GM21737 (cell line): Measurements from ENCODE around the gene PDE4B.
"Not testable (repeated sequence)": the region's sequence is repeated elsewhere in the genome, so short reads cannot be mapped to it uniquely, and the experiment has no call there.

Experiments used
- ATAC-seq: cut with Tn5 transposase; IDR thresholded peaks from one replicate; pipeline ENCODE4 v1.9.1; 2021; ENCODE audit warnings: mild to moderate bottlenecking, moderate library complexity; ENCODE audit not compliant: unreplicated experiment

Gene PDE4B

GRCh38 chr1:66044912-66045311, 252.2 kb downstream of the PDE4B start:
- ATAC-seq = no peak

- no peak for ATAC-seq
Measured at GRCh38 chr1:66046415-66046814, 253.7 kb downstream of the PDE4B start.

- ATAC-seq = no peak
Measured at GRCh38 chr1:66048011-66048410, 255.3 kb downstream of the PDE4B start.

GRCh38 chr1:66050123-66050522, 257.4 kb downstream of the PDE4B start:
- no peak for ATAC-seq

GRCh38 chr1:66050633-66051032, 257.9 kb downstream of the PDE4B start:
- ATAC-seq = no peak

- no peak for ATAC-seq
Measured at GRCh38 chr1:66055092-66055491, 262.4 kb downstream of the PDE4B start.

- ATAC-seq = not testable (repeated sequence)
Measured at GRCh38 chr1:66057448-66057847, 264.8 kb downstream of the PDE4B start.

- ATAC-seq = no peak
Measured at GRCh38 chr1:66058558-66058957, 265.9 kb downstream of the PDE4B start.

GRCh38 chr1:66067219-66067618, 274.5 kb downstream of the PDE4B start:
- not testable (repeated sequence) for ATAC-seq

- ATAC-seq = no peak
Measured at GRCh38 chr1:66069976-66070876, 277.5 kb downstream of the PDE4B start.

GRCh38 chr1:66073388-66073787, 280.7 kb downstream of the PDE4B start:
- no peak for ATAC-seq

GRCh38 chr1:66074147-66074546, 281.5 kb downstream of the PDE4B start:
- ATAC-seq = no peak

GRCh38 chr1:66078412-66078811, 285.7 kb downstream of the PDE4B start:
- no peak for ATAC-seq

GRCh38 chr1:66083003-66083402, 290.3 kb downstream of the PDE4B start:
- ATAC-seq = no peak

GRCh38 chr1:66084442-66084841, 291.7 kb downstream of the PDE4B start:
- no peak for ATAC-seq

GRCh38 chr1:66085600-66085999, 292.9 kb downstream of the PDE4B start:
- ATAC-seq = no peak

GRCh38 chr1:66088787-66089186, 296.1 kb downstream of the PDE4B start:
- no peak for ATAC-seq

GRCh38 chr1:66090859-66091457, 298.3 kb downstream of the PDE4B start:
- ATAC-seq = no peak

GRCh38 chr1:66095190-66095589, 302.5 kb downstream of the PDE4B start:
- no peak for ATAC-seq

- ATAC-seq = not testable (repeated sequence)
Measured at GRCh38 chr1:66100959-66101358, 308.3 kb downstream of the PDE4B start.

- ATAC-seq = not testable (repeated sequence)
Measured at GRCh38 chr1:66104076-66104475, 311.4 kb downstream of the PDE4B start.

- no peak for ATAC-seq
Measured at GRCh38 chr1:66108624-66109023, 315.9 kb downstream of the PDE4B start.
